HG02970 (cell line): Measurements from ENCODE around the gene GIPC2.
"Not testable (repeated sequence)": the region's sequence is repeated elsewhere in the genome, so short reads cannot be mapped to it uniquely, and the experiment has no call there.

Experiments
- ATAC-seq: cut with Tn5 transposase; IDR thresholded peaks from one replicate; pipeline ENCODE4 v1.9.1; 2021; ENCODE audit warnings: mild to moderate bottlenecking, moderate library complexity, moderate number of reproducible peaks; ENCODE audit not compliant: unreplicated experiment, low FRiP score

Gene GIPC2

DNA sequence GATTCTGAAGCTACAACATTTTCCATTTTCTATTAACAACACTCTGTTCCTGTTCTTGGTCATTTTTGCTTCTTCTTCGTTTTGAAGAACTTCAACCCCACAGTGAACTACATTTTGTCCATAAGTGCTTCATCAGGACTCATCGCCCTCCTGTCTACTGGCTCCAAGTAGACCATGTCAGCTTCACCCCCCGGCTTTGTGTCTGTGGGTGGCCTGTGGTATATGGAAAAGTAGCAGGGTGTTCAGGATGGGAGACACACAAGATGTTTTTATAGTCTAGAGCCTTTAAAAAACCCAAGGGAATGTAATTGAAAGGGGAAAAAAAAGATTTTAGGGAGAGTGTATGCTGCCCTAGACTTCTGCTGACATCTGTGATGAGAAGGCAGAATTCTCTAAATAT, 46.1 kb downstream of the GIPC2 start:
- no peak for ATAC-seq

DNA sequence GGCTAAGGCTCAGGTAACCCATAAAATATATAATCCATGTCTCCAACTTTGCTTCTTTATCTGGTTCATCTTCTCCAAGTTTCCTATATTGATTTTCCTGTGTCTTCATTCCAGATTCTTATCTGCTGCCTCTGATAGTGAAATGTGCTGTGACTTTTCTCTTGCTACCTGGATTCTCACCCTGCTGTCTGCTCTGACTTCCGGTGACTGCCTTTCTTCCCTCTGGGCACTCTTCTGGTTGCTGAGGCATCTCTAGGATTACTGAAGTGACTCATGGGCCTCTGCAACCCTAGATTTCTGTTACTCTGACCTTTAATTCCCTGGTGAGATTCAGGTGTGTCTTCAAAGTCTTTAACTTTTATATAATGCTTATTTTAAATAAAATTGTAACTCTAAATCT, 46.9 kb downstream of the GIPC2 start:
- no peak for ATAC-seq

DNA sequence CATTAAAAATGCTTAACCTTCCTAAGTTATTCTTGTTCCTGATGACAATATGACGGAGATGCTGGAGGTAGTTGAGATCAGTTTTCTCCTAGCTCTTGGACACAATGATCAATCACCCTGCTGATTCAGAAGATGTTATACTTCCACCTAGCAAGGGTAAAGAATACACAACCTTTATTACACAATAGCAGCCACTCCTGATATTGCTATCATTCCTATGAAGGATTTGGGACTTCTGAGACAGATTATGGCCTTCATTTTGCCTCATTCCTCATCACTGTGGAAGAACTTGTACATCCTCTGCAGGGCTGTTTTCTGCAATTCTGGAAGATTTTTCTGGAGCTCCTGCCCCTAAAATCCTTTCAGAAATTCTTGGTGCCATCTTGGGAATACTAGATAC, 47.8 kb downstream of the GIPC2 start:
- no peak for ATAC-seq

DNA sequence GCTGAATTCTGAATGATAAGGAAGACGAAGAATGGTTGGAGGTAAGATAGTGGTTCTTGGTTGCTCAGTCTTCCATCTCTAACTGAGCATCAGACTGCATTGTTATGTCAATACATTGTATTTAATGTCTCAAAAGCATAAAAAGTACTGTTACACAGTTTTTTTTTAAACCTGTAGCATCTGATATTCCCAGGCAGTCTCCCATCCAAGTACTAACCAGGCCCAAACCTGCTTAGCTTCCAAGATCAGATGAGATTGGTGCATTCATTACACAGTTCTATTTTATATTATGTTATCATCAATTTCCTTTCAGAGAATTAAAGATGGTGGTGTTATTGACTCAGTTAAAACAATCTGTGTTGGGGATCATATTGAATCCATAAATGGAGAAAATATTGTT, 48.9 kb downstream of the GIPC2 start:
- ATAC-seq = no peak

DNA sequence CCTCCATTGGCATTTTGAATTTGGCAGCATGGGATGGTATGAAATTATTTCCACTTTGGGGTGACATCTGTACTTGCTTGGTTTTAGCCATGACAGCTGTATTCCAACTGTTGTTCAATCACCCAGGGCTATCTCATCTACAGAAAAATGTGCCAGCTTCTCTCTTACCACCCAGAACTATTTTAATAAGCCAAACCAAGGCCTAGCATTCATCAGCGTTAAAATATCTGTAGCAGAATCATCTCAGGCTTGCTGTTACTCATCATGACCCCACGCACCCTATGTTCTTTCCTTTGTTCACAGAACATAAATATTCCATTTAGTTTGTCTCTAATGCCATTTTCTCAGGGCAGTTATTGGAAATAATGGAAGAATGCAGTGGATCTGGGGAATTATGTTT, 49.8 kb downstream of the GIPC2 start:
- no peak for ATAC-seq

DNA sequence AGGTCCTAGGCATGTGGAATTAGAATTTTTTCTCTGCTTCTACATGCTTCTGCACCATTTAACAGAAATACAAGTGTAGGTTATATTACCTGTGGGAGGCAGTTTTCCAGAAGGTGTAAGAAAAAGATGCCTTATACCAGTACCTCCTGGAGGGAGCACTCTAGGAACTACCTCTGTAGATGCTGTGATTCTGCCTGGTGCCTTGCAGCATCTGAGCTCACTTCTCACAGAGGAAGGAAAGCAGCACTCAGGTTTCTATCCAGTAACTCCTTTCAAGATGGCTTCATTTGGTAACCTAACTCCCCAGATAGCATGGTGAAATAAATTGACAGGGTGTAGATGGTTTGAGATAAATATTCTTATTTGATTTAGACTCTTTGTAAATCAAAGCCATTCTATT, 50.3 kb downstream of the GIPC2 start:
- no peak for ATAC-seq

DNA sequence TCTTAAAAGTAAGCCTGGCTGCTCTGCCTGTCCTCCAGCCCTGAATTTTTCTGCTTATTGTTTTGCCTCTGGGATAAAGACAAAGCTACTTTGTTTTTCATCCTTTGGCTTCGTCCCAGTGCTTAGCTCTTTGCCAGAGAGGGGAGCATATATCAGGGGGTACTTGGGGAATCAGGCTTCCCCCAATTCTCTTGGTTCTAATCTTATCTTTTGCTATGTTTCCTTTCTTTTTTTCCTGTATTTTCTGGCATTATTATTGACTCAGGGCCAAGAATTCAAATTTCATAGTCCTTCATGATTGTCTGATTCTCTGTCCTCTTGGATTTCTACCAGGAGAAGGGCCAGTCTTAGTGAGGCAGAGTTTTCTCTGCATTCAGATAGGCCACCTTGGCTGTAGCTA, 51.2 kb downstream of the GIPC2 start:
- no peak for ATAC-seq

DNA sequence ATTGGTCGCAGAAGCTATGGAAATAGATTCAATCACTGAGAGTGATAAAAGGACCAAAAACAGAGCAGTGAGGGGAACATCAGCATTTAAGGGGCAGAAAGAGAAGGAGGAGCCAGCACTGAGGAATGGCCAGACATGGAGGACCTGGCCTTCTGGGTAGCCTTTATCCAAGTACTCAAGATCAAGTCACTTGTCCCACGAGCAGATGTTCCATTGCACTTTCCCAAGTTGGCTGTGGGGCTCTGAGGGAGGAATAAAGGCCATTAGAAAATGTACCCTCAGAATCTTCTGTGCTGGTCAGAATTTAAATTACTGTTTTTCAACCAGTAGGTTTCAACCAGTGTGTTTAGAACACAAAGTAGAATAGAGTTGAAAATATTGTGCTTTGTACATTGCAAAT, 55.3 kb downstream of the GIPC2 start:
- no peak for ATAC-seq

DNA sequence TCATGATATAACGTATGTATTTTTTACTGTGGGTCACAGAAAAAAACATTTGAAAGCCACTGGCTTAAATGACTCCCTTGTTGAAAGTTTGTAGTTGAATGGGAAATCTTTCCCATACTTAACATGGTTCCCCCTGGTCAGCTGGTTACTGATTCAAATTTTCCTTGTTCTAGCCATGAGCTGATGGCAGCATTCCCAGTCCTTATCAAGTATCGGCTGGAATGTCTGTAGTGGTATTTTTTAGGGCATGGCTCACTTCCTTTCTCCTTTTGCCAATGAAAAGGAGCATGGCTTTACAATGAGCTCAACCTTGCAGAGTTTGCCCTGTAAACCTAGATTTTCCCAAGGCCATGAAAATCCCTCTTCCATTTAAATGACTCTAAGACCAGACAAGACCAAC, 55.7 kb downstream of the GIPC2 start:
- ATAC-seq = no peak

DNA sequence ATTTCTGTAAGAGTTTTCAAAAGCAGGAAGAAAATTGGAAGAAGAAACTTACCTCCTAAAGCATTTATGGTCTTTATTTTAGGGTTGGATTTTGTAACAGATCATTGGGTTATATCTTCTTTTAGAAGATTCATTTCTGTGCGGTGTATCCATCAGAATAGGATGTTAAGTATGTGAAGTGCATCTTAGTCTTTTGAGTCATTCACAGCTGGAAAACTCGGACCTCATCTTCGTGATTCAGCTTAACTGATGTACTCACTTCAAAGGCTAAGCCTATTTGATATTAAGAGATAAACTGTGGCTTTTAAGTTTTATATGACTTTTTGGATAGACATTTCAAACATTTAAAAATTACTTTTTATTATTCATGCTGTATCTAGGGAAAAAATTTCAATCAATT, 56.3 kb downstream of the GIPC2 start:
- no peak for ATAC-seq

DNA sequence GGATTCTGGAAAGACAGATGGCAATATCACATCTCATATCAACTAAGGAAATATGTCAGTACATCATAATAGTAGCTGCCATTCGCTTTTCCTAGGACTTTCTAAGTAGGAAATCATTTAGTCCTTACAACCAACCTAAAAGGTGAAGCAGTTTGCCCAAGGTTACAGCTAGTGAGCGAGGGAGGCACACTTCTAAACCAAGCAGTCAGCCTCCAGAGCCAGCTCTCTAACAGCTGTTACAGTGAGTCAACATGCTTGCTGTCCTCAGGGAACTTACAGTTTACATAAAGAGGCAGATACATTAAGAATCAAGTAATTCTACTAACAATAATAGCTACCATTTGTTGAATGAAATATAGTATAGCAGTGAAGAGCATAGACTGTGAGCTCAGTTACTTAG, 57.1 kb downstream of the GIPC2 start:
- no peak for ATAC-seq

DNA sequence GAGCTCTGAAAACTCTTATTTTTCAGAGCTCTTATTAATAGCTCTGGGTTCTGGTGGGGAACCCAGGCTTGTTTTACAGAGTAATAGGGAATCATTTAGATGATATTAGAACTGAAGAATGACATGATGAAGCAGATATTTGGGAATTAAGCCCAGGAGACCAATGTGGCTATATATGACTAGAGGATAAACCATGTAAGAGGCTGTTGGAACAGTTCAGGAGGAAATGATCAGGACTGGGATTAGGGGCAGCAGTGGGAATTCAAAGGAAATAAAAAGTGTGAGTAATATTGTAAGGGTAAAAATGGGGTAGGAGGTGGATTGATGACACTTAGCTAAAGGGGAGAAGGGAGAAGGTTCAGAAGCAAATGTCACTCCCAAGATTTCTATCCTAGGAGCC, 58.6 kb downstream of the GIPC2 start:
- ATAC-seq = no peak

DNA sequence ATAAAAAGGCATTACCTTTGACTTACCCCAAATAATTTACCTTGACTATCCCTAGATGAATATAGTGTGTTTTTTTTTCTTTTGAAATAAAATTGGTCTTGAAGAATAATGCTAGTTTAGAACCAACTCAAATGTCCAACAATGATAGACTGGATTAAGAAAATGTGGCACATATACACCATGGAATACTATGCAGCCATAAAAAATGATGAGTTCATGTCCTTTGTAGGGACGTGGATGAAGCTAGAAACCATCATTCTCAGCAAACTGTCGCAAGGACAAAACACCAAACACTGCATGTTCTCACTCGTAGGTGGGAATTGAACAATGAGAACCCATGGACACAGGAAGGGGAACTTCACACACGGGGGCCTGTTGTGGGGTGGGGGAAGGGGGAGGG, 63.9 kb downstream of the GIPC2 start:
- not testable (repeated sequence) for ATAC-seq

DNA sequence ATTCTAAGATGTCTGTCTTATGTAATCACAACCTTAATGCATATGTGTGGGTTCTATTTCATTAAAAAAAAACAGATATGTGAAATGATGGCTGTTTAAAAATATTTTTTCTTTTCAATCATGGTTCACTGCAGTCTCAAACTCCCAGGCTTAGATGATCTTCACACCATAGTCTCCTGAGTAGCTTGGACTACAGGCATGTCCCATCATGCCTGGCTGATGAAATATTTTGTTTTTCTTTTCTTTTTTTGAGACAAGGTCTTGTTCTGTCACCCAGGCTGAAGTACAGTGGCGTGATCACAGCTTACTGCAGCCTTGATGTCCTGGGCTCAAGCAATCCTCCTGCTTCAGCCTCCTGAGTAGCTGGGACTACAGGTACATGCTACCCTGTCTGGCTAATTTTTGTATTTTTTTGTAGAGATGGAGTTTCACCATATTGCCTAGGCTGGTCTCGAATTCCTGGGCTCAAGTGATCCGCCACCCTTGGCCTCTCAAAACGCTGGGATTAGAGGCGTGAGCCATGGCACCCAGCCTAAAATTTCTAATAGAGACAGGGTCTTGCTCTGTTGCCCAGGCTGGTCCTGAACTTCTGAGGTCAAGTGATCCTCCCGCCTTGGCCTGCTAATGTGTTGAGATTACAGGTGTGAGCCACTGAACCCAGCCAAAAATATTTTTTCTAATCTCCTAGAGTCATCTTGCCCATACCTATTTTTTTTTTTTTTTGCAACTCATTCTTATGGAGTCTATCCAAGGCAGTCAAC, 67.6 kb downstream of the GIPC2 start:
- ATAC-seq = no peak

DNA sequence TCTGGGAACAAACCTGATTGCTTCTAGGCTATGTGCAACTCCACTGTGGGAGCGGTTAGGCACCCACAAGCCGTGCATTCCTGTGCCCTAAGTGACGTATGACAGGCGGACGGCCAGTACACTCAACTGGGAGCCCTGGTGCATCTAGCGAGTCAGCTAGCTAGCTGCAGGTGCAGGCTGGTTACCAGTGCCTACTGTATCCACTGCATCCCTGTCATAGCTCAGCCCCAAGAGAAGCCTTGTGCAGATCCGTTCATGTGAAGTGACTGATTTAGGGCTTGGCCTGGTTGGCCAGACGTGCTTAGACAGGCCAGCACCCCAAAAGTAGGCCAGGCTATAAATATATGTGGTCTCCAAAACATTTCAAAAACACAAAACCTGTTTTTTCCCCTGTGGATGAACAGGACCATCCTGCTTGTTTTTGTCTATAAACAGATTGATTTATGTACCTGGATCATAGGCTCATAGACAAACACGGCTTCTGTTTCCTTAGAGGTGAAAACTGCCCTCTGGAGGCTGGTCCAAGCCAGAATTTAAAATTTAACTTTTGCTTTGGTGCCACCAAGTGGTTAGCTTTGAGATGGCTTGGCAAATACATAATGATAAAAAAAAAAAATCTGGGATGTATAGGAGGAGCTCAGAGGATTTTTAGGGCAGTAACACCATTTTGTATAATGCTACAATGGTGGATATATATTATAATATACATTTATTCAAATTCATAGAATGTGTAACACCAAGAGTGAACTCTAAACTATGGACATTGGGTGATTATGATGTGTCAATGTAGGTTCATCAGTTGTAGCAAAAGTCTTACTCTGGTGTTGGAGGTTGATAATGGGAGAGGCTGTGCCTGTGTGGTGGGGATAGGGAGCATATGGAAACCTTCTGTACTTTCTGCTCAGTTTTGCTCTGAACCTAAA, 68.5 kb downstream of the GIPC2 start:
- peak; percentile 84 for ATAC-seq

DNA sequence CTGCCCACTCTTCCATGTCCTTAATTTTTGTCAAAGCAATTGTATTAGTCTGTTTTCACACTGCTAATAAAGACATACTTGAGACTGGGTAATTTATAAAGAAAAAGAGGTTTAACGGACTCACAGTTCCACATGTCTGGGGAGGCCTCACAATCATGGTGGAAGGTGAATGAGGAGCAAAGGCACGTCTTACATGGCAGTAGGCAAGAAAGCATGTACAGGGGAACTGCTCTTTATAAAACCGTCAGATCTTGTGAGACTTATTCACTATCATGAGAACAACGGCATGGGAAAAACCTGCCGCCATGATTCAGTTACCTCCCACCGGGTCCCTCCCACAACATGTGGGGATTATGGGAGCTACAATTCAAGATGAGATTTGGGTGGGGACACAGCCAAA, 74.7 kb downstream of the GIPC2 start:
- not testable (repeated sequence) for ATAC-seq

DNA sequence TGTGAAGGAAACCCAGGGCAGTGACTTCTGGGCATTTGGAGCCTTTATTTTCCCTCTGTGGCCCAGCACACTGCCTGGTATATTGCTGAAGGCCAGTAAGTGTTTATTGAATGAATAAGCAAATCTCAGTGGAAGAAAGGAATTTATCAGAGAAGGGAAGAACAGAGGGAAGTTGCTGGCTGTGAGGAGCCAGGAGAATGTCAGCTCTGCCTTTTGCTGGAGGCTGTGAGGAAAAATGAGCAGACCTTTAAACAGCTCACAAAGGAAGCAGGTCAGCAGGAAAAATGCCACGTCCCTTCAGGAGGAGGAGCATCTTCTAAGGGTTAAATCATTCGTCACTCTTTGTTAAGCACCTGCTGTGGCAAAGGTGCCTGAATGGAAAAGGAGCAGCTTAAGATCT, 75.9 kb downstream of the GIPC2 start:
- no peak for ATAC-seq

DNA sequence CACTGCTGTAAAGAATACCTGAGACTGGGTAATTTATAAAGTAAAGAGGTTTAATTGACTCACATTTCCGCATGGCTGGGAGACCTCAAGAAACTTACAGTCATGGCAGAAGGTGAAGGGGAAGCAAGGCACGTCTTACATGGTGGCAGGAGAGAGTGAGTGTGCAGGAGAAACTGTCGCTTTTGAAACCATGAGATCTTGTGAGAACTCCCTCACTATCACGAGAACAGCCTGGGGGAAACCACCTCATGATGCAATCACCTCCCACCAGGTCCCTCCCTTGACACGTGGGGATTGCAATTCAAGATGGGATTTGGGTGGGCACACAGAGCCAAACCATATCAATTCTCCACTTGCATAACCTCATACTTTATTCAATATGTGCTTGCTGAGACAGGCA, 76.6 kb downstream of the GIPC2 start:
- no peak for ATAC-seq

DNA sequence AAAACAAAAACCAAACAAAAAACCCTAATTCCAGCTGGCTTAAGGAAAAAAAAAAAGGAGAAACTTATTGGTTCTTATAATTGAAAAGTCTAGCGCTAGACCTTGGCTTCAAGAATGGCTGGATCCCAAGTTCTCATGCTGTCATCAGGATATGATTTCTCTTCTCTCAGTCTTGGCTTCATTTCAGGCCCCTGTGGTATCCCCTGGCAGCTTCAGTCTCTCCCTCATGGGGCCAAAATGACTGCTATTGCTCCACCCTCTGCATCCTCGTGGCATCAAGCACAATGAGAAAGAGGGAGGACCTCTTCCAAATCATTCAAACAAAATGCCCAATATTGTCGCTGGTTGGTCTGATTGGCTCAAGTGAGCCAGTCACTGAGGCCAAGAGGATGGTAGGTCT, 80.7 kb downstream of the GIPC2 start:
- ATAC-seq = no peak

DNA sequence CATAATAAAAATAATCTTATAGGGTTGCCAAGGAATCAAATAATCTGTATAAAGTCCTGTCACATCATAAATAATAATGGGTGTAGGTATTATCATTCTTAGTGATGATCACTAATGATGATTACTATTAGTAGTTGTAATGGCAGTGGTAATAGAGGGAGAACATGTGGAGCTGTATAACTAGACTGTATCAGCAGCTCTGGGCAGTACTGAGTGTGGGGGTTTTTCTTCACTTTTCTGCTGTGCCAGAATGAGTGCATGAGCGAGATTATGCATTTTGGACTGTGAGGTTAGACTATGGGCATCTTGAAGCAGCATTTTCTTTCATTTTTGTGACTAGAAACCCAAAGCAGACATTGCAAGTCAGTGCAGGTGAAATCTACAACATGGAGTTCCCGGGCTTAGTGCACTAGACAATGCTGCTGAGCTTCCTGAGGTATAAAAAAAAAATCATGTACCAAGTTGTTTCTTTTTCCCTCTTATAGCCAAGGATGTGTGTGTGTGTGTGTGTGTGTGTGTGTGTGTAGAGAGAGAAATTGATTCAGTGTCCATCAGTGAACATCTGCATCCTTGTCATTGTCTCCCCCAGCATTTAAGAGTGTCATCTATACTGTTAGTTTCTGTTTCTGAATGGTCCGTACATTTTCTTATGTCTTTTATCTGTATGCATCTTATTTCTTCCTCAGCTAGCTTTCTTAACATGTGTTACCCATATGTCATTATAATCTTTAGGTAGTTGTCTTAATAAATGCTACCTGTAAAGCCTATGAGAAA, 86.6 kb downstream of the GIPC2 start:
- ATAC-seq = no peak

DNA sequence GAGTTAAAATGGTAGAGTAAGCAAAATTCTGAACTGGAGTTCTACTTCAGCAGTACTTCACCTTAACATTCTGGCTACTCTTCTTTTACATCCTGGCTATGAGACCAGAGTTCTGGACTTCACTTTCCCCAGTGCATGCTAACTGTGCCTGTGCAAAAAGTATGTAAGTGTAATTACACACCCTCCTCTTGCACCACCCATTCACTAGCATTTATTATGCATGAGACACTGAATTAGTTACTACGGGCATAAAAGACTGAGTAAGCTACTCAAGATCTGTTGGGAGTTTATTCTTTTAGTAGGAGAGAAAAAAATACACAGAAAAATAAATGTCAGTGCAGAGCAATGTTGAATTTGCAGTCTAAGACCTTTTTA, 87.2 kb downstream of the GIPC2 start:
- no peak for ATAC-seq
